SK-N-SH treated with all-trans-retinoic acid at 6 μM for 48 hours (cell line): Measurements from ENCODE around the gene TOP1.

Source experiments
- ARNTL ChIP-seq: fragments of 450-650 bp; formaldehyde crosslinking; IDR thresholded peaks from 2 replicates; pipeline ENCODE4 v1.5.0; 2020; ENCODE audit warnings: low read depth, mild to moderate bottlenecking, moderate library complexity, borderline replicate concordance
- BACH2 ChIP-seq: fragments of 250-450 bp; sonication (Bioruptor Pico); IDR thresholded peaks from 2 replicates; pipeline ENCODE4 v1.9.0; 2021; ENCODE audit warnings: mild to moderate bottlenecking, borderline replicate concordance
- CSDC2 ChIP-seq: fragments of 250-450 bp; sonication (Bioruptor Pico); IDR thresholded peaks from 2 replicates; pipeline ENCODE4 v1.5.0; 2020; ENCODE audit warnings: mild to moderate bottlenecking, moderate library complexity
- ISL1 ChIP-seq: fragments of 250-450 bp; sonication (Bioruptor Pico); IDR thresholded peaks from 2 replicates; pipeline ENCODE4 v2.1.2; 2022; ENCODE audit warnings: mild to moderate bottlenecking, moderate library complexity
- POU6F1 ChIP-seq: fragments of 250-450 bp; sonication (Bioruptor Pico); IDR thresholded peaks from 2 replicates; pipeline ENCODE4 v1.8.0; 2021; ENCODE audit warnings: low read depth, mild to moderate bottlenecking, moderate library complexity, borderline replicate concordance
- RARB ChIP-seq: fragments of 250-450 bp; sonication (Bioruptor Pico); IDR thresholded peaks from 2 replicates; pipeline ENCODE4 v1.8.0; 2021; ENCODE audit warnings: mild to moderate bottlenecking, moderate library complexity
- TCF4 ChIP-seq: fragments of 250-450 bp; sonication (Bioruptor Pico); IDR thresholded peaks from 2 replicates; pipeline ENCODE4 v1.8.0; 2021; ENCODE audit warnings: mild to moderate bottlenecking, moderate library complexity, borderline replicate concordance
- TSHZ2 ChIP-seq: fragments of 250-450 bp; sonication (Bioruptor Pico); IDR thresholded peaks from 2 replicates; pipeline ENCODE4 v1.5.0; 2020; ENCODE audit warnings: mild to moderate bottlenecking, moderate library complexity
- ZFP3 ChIP-seq: fragments of 250-450 bp; sonication (Bioruptor Pico); IDR thresholded peaks from 2 replicates; pipeline ENCODE4 v1.5.0; 2020; ENCODE audit warnings: mild to moderate bottlenecking, moderate library complexity
- ZFP30 ChIP-seq: fragments of 450-650 bp; formaldehyde crosslinking; IDR thresholded peaks from 2 replicates; pipeline ENCODE4 v1.5.0; 2022; ENCODE audit warnings: mild to moderate bottlenecking, moderate library complexity
- ZNF565 ChIP-seq: fragments of 450-650 bp; formaldehyde crosslinking; conservative IDR thresholded peaks from 2 replicates; pipeline ENCODE4 v1.5.0; 2020; ENCODE audit warnings: low read depth, mild to moderate bottlenecking, moderate library complexity
- ZNF70 ChIP-seq: fragments of 450-650 bp; formaldehyde crosslinking; IDR thresholded peaks from 2 replicates; pipeline ENCODE4 v1.5.0; 2020; ENCODE audit warnings: mild to moderate bottlenecking, moderate library complexity
- TF ChIP-seq, protein P1 (sequence below): fragments of 250-450 bp; sonication (Bioruptor Pico); IDR thresholded peaks from 2 replicates; pipeline ENCODE4 v1.5.1; 2020; ENCODE audit warnings: low read depth, mild to moderate bottlenecking, moderate library complexity
- TF ChIP-seq, protein P2 (sequence below): fragments of 250-450 bp; sonication (Bioruptor Pico); IDR thresholded peaks from 2 replicates; pipeline ENCODE4 v1.8.0; 2020; ENCODE audit warnings: mild to moderate bottlenecking, moderate library complexity, borderline replicate concordance

- TF ChIP-seq TCF4 (no peak), ARNTL (CRISPR knock-in tag) (no peak), TSHZ2 (CRISPR knock-in tag) (no peak), ZFP3 (no peak), BACH2 (CRISPR knock-in tag) (no peak), POU6F1 (CRISPR knock-in tag) (no peak), RARB (CRISPR knock-in tag) (no peak), ZNF70 (CRISPR knock-in tag) (no peak), CSDC2 (CRISPR knock-in tag) (no peak), ISL1 (CRISPR knock-in tag) (no peak), ZNF565 (no peak), ZFP30 (CRISPR knock-in tag) (no peak)
- TF ChIP-seq, protein P1, sequence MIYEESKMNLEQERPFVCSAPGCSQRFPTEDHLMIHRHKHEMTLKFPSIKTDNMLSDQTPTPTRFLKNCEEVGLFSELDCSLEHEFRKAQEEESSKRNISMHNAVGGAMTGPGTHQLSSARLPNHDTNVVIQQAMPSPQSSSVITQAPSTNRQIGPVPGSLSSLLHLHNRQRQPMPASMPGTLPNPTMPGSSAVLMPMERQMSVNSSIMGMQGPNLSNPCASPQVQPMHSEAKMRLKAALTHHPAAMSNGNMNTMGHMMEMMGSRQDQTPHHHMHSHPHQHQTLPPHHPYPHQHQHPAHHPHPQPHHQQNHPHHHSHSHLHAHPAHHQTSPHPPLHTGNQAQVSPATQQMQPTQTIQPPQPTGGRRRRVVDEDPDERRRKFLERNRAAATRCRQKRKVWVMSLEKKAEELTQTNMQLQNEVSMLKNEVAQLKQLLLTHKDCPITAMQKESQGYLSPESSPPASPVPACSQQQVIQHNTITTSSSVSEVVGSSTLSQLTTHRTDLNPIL: no peak
- TF ChIP-seq, protein P2, sequence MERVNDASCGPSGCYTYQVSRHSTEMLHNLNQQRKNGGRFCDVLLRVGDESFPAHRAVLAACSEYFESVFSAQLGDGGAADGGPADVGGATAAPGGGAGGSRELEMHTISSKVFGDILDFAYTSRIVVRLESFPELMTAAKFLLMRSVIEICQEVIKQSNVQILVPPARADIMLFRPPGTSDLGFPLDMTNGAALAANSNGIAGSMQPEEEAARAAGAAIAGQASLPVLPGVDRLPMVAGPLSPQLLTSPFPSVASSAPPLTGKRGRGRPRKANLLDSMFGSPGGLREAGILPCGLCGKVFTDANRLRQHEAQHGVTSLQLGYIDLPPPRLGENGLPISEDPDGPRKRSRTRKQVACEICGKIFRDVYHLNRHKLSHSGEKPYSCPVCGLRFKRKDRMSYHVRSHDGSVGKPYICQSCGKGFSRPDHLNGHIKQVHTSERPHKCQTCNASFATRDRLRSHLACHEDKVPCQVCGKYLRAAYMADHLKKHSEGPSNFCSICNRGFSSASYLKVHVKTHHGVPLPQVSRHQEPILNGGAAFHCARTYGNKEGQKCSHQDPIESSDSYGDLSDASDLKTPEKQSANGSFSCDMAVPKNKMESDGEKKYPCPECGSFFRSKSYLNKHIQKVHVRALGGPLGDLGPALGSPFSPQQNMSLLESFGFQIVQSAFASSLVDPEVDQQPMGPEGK (CRISPR knock-in tag): no peak
Observed at GRCh38 chr20:41126719-41127118, 98.1 kb downstream of the TOP1 start.
